Panc1 (cell line): ENCODE results near the gene STXBP1. TPM values are rescaled to one million over a fixed set of nuclear protein-coding genes. Genes with fewer than 3 reads are reported as not detected.
"Not testable (repeated sequence)": the region's sequence is repeated elsewhere in the genome, so short reads cannot be mapped to it uniquely, and the experiment has no call there.

Experiments used
- ATAC-seq: fragments of 200-7000 bp; cut with Tn5 transposase; 2 replicates; pipeline ENCODE4 v1.9.1; 2020; ENCODE audit warnings: mild to moderate bottlenecking, moderate library complexity
- BruUV-seq: library from RNA; stranded (reverse); fragments of 400-500 nt; replicated peaks from 2 replicates; lab custom pipeline; 2021; lab: Mats Ljungman, UMichigan
- CTCF ChIA-PET: fragments of 300-600 bp; sonication (Branson Sonifier 250); formaldehyde crosslinking; loops from one replicate; lab custom pipeline; 2022; ENCODE audit warnings: antibody characterized with exemption; lab: Charles Lee
- POLR2A ChIA-PET: fragments of 300-600 bp; sonication (Branson Sonifier 250); formaldehyde crosslinking; loops from one replicate; lab custom pipeline; 2022; ENCODE audit warnings: antibody characterized with exemption; lab: Charles Lee
- DNase-seq: peaks from one replicate; pipeline ENCODE4 v3.0.0-alpha.2; 2010; ENCODE audit warnings: low read depth, low spot score
- H3K27ac ChIP-seq: 2 replicates; pipeline ENCODE4 v1.5.1; 2011; ENCODE audit warnings: mild to moderate bottlenecking, low read length, inconsistent platforms
- H3K27me3 ChIP-seq: fragments of 200-500 bp; sonication (Bioruptor generic); 2 replicates; pipeline ENCODE4 v1.6.0; 2014; ENCODE audit warnings: low read length, inconsistent platforms; ENCODE audit not compliant: control insufficient read depth, insufficient read depth
- H3K36me3 ChIP-seq: fragments of 200-500 bp; sonication (Bioruptor generic); 2 replicates; pipeline ENCODE4 v1.5.1; 2014; ENCODE audit warnings: inconsistent platforms, mild to moderate bottlenecking, low read length, moderate library complexity; ENCODE audit not compliant: control insufficient read depth, insufficient read depth
- H3K4me1 ChIP-seq: 2 replicates; pipeline ENCODE4 v1.5.1; 2011; ENCODE audit warnings: inconsistent platforms, mild to moderate bottlenecking, low read length, moderate library complexity; ENCODE audit not compliant: control insufficient read depth, insufficient read depth
- H3K4me3 ChIP-seq, 2 experiments: 2 replicates each; pipeline ENCODE4 v1.5.1; 2011 to 2012; ENCODE audit warnings: low read depth in 2 of 2, low read length in 2 of 2, mild to moderate bottlenecking in 2 of 2, inconsistent platforms in 1 of 2, moderate library complexity in 1 of 2
- H3K9me3 ChIP-seq: fragments of 200-500 bp; sonication (Bioruptor generic); 2 replicates; pipeline ENCODE4 v1.5.1; 2014; ENCODE audit warnings: low read depth, mild to moderate bottlenecking, inconsistent platforms, low read length, moderate library complexity; ENCODE audit not compliant: control insufficient read depth, insufficient read depth
- POLR2AphosphoS5 ChIP-seq: IDR thresholded peaks from 2 replicates; pipeline ENCODE4 v1.6.1; 2012; ENCODE audit warnings: mild to moderate bottlenecking, low read depth, low read length, moderate library complexity
- SIN3A ChIP-seq: IDR thresholded peaks from 2 replicates; pipeline ENCODE4 v1.6.1; 2012; ENCODE audit warnings: low read depth, mild to moderate bottlenecking, low read length, moderate library complexity, borderline replicate concordance; ENCODE audit not compliant: insufficient read depth
- TCF7L2 ChIP-seq: IDR thresholded peaks from 2 replicates; pipeline ENCODE4 v1.6.1; 2011; ENCODE audit warnings: mild to moderate bottlenecking, low read depth, low read length, inconsistent platforms
- in situ Hi-C: cut with HindIII; loops from 2 replicates; pipeline ENCODE4 v1.10.0; 2016; ENCODE audit warnings: low sequenced_read_pairs, low pct_unique_long_range_greater_than_20kb
- intact Hi-C: fragments of 100-400 bp; cut with micrococcal nuclease; formaldehyde crosslinking; loops from one replicate; pipeline ENCODE4 v1.10.0; 2022; ENCODE audit not compliant: unreplicated experiment
- total RNA-seq: library from RNA; stranded (reverse); gene quantifications from one replicate; pipeline ENCODE4 v1.2.1, GENCODE V29; 2021; ENCODE audit not compliant: unreplicated experiment
- TF ChIP-seq, protein P1 (sequence below), 2 experiments: IDR thresholded peaks; 2 replicates each; pipeline ENCODE4 v1.6.1; 2011 to 2012; ENCODE audit warnings: low read depth in 2 of 2, control low read depth in 1 of 2, low read length in 1 of 2, mild to moderate bottlenecking in 1 of 2, moderate library complexity in 1 of 2; ENCODE audit not compliant: insufficient read depth in 1 of 2

Gene STXBP1
- total RNA-seq, 1 experiment from 2014 or later = 67.5 TPM

DNA sequence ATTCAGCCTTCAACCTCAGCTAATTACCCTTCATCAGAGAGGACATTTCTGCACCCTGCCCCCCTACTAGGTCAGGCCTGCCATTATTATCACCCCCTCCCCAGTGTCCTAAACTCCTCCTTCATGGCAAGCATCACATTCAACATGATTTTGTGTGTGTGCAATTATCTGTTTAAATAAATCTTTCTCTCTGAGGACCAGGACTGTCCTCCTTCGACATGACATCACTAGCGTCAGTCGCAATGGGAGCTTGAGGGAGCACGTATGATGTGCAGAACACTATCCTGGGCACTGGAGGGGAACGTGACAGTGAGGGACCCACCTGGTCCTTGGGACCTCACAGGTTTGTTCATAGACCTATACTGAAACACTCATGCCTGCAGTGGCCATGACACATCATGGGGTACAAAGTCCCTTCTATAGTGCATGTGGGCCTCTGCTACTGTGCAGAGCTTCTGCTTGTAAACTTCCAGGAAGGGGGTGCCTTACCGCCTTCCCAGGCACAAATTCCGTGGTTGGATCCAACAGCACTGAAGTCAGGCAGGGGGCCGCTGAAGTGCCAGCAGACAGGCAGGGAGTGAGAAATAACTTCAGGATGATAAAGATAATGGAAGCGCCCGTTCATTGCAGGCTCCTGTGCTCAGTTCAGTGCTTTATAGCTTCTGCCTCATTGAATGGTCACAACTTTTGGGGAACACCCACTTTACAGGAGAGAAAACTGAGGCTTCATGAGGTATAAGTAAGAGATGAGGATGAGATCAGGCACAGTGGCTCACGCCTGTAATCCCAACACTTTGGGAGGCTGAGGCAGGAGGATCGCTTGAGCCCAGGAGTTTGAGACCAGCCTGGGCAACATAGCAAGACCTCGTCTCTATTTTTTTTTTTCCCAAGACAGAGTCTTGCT lies 36.0 kb upstream of the STXBP1 start:
- no peaks in the 10 kb centered on the region for H3K9me3 ChIP-seq
- ChIA-PET CTCF (no interaction called here), POLR2A (interaction anchor here (0.7 kb wide), 1 partner anchor 35 kb away, joined by 3 read pairs; no protein-coding TSS in a partner anchor)
- in situ Hi-C loops (no loop called here), intact Hi-C loops (no loop called here)
- H3K4me3 ChIP-seq = no peak overlapping the region
- H3K4me1 ChIP-seq = peaks cover 32% of the 10 kb centered on the region
- no peaks in the 10 kb centered on the region for H3K27me3 ChIP-seq
- no peaks in the 10 kb centered on the region for H3K36me3 ChIP-seq
- no TSS peak for BruUV-seq
- TF ChIP-seq, protein P1, sequence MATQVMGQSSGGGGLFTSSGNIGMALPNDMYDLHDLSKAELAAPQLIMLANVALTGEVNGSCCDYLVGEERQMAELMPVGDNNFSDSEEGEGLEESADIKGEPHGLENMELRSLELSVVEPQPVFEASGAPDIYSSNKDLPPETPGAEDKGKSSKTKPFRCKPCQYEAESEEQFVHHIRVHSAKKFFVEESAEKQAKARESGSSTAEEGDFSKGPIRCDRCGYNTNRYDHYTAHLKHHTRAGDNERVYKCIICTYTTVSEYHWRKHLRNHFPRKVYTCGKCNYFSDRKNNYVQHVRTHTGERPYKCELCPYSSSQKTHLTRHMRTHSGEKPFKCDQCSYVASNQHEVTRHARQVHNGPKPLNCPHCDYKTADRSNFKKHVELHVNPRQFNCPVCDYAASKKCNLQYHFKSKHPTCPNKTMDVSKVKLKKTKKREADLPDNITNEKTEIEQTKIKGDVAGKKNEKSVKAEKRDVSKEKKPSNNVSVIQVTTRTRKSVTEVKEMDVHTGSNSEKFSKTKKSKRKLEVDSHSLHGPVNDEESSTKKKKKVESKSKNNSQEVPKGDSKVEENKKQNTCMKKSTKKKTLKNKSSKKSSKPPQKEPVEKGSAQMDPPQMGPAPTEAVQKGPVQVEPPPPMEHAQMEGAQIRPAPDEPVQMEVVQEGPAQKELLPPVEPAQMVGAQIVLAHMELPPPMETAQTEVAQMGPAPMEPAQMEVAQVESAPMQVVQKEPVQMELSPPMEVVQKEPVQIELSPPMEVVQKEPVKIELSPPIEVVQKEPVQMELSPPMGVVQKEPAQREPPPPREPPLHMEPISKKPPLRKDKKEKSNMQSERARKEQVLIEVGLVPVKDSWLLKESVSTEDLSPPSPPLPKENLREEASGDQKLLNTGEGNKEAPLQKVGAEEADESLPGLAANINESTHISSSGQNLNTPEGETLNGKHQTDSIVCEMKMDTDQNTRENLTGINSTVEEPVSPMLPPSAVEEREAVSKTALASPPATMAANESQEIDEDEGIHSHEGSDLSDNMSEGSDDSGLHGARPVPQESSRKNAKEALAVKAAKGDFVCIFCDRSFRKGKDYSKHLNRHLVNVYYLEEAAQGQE (IDR thresholded peaks at IDR 0.05; ENCODE audit: insufficient read depth in 1 of 2, low read depth in 2 of 2, low read length in 1 of 2) = no peak
- H3K27ac ChIP-seq = 0 out of 2 replicates have a peak overlapping the region, but pooled peaks have one; percentile 12
- ATAC-seq (no peak), DNase-seq (no peak)

DNA sequence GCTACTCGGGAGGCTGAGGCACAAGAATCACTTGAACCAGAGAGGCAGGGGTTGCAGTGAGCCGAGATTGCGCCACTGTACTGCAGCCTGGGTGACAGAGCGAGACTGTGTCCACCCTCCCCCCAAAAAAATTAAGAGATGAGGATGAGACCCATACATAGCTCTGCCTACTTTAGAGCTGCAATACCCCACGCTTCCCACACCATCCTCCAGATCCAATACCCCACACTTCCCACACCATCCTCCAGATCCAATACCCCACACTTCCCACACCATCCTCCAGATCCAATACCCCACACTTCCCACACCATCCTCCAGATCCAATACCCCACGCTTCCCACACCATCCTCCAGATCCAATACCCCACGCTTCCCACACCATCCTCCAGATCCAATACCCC lies 34.9 kb upstream of the STXBP1 start:
- intact Hi-C loops = not testable (repeated sequence)
- H3K4me1 ChIP-seq = peaks cover 32% of the 10 kb centered on the region

DNA sequence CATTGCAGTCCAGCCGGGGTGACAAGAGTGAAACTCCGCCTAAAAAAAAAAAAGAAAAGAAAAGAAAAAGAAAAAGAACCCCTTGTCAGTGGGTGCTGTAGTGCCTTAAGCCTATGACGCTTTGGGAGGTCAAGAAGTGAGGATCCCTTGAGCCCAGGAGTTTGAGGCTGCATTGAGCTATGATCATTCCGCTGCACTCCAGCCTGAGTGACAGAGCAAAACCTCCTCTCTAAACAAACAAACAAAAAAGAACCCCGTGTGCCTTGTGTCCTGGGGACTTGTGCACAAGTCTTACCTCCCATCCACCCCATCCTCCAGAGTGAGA lies 33.5 kb upstream of the STXBP1 start:
- Histone ChIP-seq H3K4me3 (peak overlapping the region; percentile 33 to 44), H3K27me3 (no peaks in the 10 kb centered on the region), H3K36me3 (no peaks in the 10 kb centered on the region), H3K9me3 (no peaks in the 10 kb centered on the region), H3K27ac (peak overlapping the region; percentile 89), H3K4me1 (peaks cover 27% of the 10 kb centered on the region)
- TF ChIP-seq TCF7L2 (no peak), POLR2AphosphoS5 (no peak), SIN3A (no peak)
- DNase-seq = no peak
- in situ Hi-C loops (no loop called here), intact Hi-C loops (no loop called here)
- ChIA-PET POLR2A (interaction anchor here (1.0 kb wide), 1 partner anchor 12 kb away, joined by 3 read pairs; no protein-coding TSS in a partner anchor), CTCF (interaction anchor here (0.5 to 1.3 kb wide), 6 partner anchors 9 to 141 kb away, joined by 3 to 4 read pairs (median 3); no protein-coding TSS in a partner anchor)
- ATAC-seq = peak; percentile 36
- BruUV-seq = TSS peak; percentile 86

More for the DNA sequence above, 34.9 kb upstream of the STXBP1 start:
- POLR2A ChIA-PET = interaction anchor here (0.7 kb wide), 1 partner anchor 34 kb away, joined by 3 read pairs; no protein-coding TSS in a partner anchor
- H3K36me3 ChIP-seq, DNase-seq, H3K27ac ChIP-seq, H3K9me3 ChIP-seq, in situ Hi-C loops, BruUV-seq, CTCF ChIA-PET, ATAC-seq, H3K27me3 ChIP-seq, H3K4me3 ChIP-seq: not testable (repeated sequence)
